Measurements from ENCODE around the gene IL1RAPL2. TPM values are rescaled to one million over a fixed set of nuclear protein-coding genes. Genes with fewer than 3 reads are reported as not detected.

Gene IL1RAPL2
- total RNA-seq, 4 donors from 2014 or later, result 0.16 TPM; not detected in 3

DNA sequence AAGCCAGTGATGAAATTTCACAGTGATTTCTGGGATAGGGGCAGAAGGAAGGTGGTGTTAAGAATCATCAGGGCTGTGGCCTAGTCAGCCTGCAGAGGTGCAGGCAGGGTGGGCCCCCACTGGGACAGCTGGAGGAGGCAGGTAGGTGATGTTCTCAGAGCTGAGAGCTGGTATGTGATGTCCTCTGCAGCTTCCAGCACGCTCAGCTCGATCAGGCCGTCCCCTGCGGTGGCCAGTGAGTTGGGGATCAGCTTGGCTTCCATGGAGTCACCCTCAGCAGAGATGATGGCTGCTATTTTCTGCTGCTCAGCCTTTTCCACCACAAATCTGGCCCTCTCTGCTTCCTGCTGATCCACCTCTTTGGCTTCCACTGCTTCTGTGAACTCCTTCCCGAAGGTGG is 81.1 kb downstream of the IL1RAPL2 start:
- no peaks in the 10 kb centered on the region for H3K9me3 ChIP-seq
- H3K4me1 ChIP-seq, result no peaks in the 10 kb centered on the region
- no peak overlapping the region for H3K27ac ChIP-seq
- no peak for DNase-seq
- WGBS, 2 donors (ENCODE audit: low coverage in 1 of 2), result 80% methylated on average over 5 of the region's 5 CpGs; no CpG with 5 or more reads in 1 of the 2 donors
- H3K4me3 ChIP-seq, result no peak overlapping the region
- no peaks in the 10 kb centered on the region for H3K27me3 ChIP-seq
- in situ Hi-C loops (cut with MboI; ENCODE audit: low pct_ligation_motif_present in 1 of 4, low pct_unique_long_range_greater_than_20kb in 1 of 4, low sequenced_read_pairs in 3 of 4) (no loop called here), intact Hi-C loops (cut with DNase I; ENCODE audit: low total_unique reads) (no loop called here)
- H3K36me3 ChIP-seq, result no peaks in the 10 kb centered on the region
- TF ChIP-seq POLR2A (IDR thresholded peaks at IDR 0.05) (no peak), EP300 (IDR thresholded peaks at IDR 0.05; ENCODE audit: low read depth) (no peak), POLR2AphosphoS5 (IDR thresholded peaks at IDR 0.05) (no peak)
- TF ChIP-seq, protein P1, sequence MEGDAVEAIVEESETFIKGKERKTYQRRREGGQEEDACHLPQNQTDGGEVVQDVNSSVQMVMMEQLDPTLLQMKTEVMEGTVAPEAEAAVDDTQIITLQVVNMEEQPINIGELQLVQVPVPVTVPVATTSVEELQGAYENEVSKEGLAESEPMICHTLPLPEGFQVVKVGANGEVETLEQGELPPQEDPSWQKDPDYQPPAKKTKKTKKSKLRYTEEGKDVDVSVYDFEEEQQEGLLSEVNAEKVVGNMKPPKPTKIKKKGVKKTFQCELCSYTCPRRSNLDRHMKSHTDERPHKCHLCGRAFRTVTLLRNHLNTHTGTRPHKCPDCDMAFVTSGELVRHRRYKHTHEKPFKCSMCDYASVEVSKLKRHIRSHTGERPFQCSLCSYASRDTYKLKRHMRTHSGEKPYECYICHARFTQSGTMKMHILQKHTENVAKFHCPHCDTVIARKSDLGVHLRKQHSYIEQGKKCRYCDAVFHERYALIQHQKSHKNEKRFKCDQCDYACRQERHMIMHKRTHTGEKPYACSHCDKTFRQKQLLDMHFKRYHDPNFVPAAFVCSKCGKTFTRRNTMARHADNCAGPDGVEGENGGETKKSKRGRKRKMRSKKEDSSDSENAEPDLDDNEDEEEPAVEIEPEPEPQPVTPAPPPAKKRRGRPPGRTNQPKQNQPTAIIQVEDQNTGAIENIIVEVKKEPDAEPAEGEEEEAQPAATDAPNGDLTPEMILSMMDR (IDR thresholded peaks at IDR 0.05), result no peak

DNA sequence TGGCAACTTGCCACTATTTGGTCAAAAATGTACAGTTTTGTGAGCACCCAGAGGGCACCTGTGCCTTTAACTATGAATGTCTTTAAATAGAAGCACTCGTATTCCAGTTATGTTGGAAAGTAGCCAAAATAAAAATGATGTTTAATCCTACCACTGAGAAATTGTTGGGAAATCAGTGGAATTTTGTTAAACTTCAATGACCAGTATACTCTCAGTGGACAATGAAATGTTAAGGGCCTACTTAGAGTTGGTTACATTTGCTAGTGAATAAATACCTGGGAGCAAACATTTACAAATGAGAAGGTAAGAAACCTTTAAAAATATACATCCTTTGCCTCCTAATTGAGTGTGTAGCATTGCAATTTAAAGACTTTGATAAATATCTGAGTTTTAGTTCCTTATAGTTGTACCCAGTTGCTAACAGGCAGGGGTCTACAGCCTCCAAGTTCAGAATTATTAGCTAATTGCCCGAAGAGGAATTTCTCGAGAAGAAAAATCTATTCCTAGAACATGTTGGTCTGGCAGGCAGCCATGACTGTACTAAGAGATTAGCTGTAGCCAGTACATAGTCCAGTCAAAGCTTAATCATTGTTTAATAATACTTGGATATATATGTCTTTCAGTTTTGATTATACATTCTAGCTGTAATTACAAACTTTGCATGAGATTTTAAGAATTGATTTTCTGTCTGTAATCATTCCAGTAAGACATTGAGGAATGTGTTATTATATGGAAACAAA is 93.2 kb downstream of the IL1RAPL2 start:
- DNase-seq, result no peak
- Histone ChIP-seq H3K36me3 (no peaks in the 10 kb centered on the region), H3K9me3 (no peaks in the 10 kb centered on the region), H3K27ac (no peak overlapping the region), H3K4me1 (no peaks in the 10 kb centered on the region), H3K4me3 (no peak overlapping the region), H3K27me3 (no peaks in the 10 kb centered on the region)
- TF ChIP-seq EP300 (IDR thresholded peaks at IDR 0.05; ENCODE audit: low read depth), result no peak
- TF ChIP-seq, protein P1 (IDR thresholded peaks at IDR 0.05), result no peak
- no peak for TF ChIP-seq POLR2AphosphoS5 (IDR thresholded peaks at IDR 0.05)
- no peak for TF ChIP-seq POLR2A (IDR thresholded peaks at IDR 0.05)
- 0 to 38% methylated on average over 1 to 3 of the region's 3 CpGs for WGBS, 2 donors (ENCODE audit: low coverage in 1 of 2)
- intact Hi-C loops (cut with DNase I; ENCODE audit: low total_unique reads), result no loop called here
- in situ Hi-C loops (cut with MboI; ENCODE audit: low pct_ligation_motif_present in 1 of 4, low pct_unique_long_range_greater_than_20kb in 1 of 4, low sequenced_read_pairs in 3 of 4), result no loop called here

DNA sequence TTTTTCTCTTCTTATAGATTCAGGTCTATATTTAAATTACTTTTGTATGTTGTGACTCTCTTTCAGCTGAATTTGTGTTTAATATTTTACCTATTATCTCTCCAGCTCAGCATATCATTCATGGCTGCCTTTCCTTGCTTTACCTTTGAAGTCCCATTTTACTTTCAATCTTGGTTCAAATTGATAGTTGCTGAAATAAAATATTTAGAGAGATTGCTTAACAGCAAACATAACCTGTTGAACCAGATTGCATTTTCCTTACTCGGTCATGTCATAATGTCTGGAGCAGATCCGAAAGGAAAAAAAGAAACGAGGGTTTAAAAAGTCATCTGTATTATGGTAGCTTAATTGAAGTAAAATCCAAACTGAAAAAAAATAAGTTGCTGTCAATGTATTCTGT is 94.1 kb downstream of the IL1RAPL2 start:
- H3K27ac ChIP-seq, result no peak overlapping the region
- WGBS, 2 donors (ENCODE audit: low coverage in 1 of 2), result 13 to 50% methylated on average over 3 of the region's 3 CpGs
- no peaks in the 10 kb centered on the region for H3K4me1 ChIP-seq
- no peaks in the 10 kb centered on the region for H3K9me3 ChIP-seq
- intact Hi-C loops (cut with DNase I; ENCODE audit: low total_unique reads), result no loop called here
- no peak overlapping the region for H3K4me3 ChIP-seq
- no peaks in the 10 kb centered on the region for H3K36me3 ChIP-seq
- no peaks in the 10 kb centered on the region for H3K27me3 ChIP-seq
- no peak for DNase-seq
- in situ Hi-C loops (cut with MboI; ENCODE audit: low pct_ligation_motif_present in 1 of 4, low pct_unique_long_range_greater_than_20kb in 1 of 4, low sequenced_read_pairs in 3 of 4), result no loop called here
- TF ChIP-seq EP300 (IDR thresholded peaks at IDR 0.05; ENCODE audit: low read depth) (no peak), POLR2A (IDR thresholded peaks at IDR 0.05) (no peak), POLR2AphosphoS5 (IDR thresholded peaks at IDR 0.05) (no peak)
- TF ChIP-seq, protein P1 (IDR thresholded peaks at IDR 0.05), result no peak

DNA sequence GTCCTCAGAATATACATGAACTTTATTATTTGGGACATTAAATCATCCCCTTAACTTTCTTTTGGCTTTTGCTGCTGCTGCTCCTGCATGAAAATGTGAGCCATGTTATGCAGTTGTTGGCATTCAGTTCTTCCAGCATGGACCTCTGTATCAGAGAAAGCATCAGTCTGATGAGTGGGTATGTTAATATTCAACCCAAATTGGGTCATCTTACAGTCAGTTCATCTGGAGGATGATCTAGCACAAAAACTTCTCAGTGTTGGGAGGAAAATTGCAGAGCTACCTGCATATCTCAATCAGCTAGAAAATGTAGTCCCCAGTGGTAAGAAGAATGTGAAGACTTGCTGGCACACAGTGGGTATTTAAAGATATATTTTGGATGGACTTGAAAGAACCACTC is 96.7 kb downstream of the IL1RAPL2 start:
- H3K4me3 ChIP-seq, result no peak overlapping the region
- TF ChIP-seq POLR2AphosphoS5 (IDR thresholded peaks at IDR 0.05), result no peak
- TF ChIP-seq EP300 (IDR thresholded peaks at IDR 0.05; ENCODE audit: low read depth), result no peak
- TF ChIP-seq, protein P1 (IDR thresholded peaks at IDR 0.05), result no peak
- no peak for TF ChIP-seq POLR2A (IDR thresholded peaks at IDR 0.05)
- intact Hi-C loops (cut with DNase I; ENCODE audit: low total_unique reads), result no loop called here
- no peaks in the 10 kb centered on the region for H3K36me3 ChIP-seq
- H3K4me1 ChIP-seq, result no peaks in the 10 kb centered on the region
- no peak for DNase-seq
- no peak overlapping the region for H3K27ac ChIP-seq
- no peaks in the 10 kb centered on the region for H3K9me3 ChIP-seq
- H3K27me3 ChIP-seq, result no peaks in the 10 kb centered on the region
- in situ Hi-C loops (cut with MboI; ENCODE audit: low pct_ligation_motif_present in 1 of 4, low pct_unique_long_range_greater_than_20kb in 1 of 4, low sequenced_read_pairs in 3 of 4), result no loop called here

All from transverse colon (tissue), 4 donors.